ENCODE data around the gene PTPN7.
A peak's percentile ranks its signal among the peaks of the same experiment; 100 is the strongest.
"Not testable (repeated sequence)": the region's sequence is repeated elsewhere in the genome, so short reads cannot be mapped to it uniquely, and the experiment has no call there.

PTPN7 gene

DNA sequence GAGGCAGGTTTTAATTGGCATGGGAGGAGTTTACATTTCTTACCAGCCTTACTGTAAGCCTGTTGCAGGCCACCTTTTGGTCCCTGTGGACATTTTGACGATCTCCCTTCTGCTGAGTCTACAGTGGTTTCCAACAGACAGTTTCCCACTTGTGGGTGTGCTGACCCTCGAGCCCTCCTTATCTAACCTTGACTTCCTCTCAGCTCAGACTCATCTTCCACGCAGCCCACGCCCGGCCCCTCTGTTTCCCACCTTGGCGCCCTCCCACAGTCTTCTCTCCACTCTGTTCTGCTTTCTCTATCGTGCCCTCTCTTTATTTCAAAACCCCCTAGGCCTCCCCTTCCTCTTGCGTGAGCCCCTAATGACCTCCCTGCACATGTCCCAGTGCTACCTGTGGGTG, 9.8 kb downstream of the PTPN7 start:
- no peak for DNase-seq

GRCh38 chr1:202150187-202150586, 10.2 kb downstream of the PTPN7 start:
- no peak for DNase-seq

DNA sequence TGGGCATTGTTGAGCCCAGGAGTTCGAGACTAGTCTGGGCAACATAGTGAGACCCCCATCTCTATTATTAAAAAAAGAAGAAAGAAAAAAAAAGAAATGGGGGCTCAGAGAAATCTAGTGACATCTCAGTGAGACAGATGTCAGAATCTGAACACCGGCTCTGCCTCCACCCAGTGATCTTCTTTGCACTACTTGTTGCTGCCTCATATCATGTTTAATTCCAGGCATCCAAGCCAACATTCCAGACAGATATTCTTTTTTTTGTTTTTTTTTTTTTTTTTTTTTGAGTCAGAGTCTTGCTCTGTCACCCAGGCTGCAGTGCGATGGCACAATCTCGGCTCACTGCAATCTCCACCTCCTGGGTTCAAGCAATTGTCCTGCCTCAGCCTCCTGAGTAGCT, 10.8 kb downstream of the PTPN7 start:
- DNase-seq, result no peak

GRCh38 chr1:202148391-202148790, 12.0 kb downstream of the PTPN7 start:
- DNase-seq, result no peak

- no peak for DNase-seq
Measured at GRCh38 chr1:202146993-202147392, 13.4 kb downstream of the PTPN7 start.

DNA sequence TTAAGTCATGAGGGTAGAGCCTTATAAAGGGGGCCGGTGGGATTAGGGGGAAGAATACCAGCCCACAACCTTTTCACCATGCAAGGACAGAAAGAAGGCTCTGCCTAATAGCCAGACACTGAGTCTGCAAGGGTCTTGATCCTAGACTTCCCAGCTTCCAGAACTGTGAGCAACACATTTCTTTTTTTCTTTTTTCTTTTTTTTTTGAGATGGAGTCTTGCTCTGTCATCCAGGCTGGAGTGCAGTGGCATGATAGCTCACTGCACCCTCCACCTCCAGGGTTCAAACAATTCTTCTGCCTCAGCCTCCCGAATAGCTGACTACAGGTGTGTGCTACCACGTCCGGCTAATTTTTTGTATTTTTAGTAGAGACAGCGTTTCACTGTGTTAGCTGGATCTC, 14.1 kb downstream of the PTPN7 start:
- DNase-seq, result no peak

DNA sequence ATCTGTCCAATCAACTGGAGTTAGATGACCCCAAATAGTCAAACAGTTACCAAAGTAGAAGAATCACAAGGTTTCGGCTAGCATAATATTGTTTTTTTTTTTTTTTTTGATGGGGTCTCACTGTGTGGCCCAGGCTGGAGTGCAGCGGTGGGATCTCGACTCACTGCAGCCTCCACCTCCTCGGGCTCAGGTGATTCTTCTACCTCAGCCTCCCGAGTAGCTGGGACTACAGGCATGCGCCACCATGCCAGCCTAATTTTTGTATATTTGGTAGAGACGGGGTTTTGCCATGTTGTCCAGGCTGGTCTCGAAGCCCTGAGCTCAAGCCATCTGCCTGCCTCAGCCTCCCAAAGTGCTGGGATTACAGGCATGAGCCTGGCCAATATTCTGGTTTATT, 14.7 kb downstream of the PTPN7 start:
- not testable (repeated sequence) for DNase-seq

GRCh38 chr1:202145068-202145743, 15.2 kb downstream of the PTPN7 start:
- no peak for DNase-seq

GRCh38 chr1:202144402-202145067, 15.9 kb downstream of the PTPN7 start, which contains the start of gene ARL8A:
Gene ARL8A (minus strand): TSS chr1:202144737. CDS start chr1:202144572, 165 bp downstream.
- DNase-seq, result peak; percentile 60 to 69

GRCh38 chr1:202143768-202144401, 16.5 kb downstream of the PTPN7 start:
- DNase-seq, result no peak

DNA sequence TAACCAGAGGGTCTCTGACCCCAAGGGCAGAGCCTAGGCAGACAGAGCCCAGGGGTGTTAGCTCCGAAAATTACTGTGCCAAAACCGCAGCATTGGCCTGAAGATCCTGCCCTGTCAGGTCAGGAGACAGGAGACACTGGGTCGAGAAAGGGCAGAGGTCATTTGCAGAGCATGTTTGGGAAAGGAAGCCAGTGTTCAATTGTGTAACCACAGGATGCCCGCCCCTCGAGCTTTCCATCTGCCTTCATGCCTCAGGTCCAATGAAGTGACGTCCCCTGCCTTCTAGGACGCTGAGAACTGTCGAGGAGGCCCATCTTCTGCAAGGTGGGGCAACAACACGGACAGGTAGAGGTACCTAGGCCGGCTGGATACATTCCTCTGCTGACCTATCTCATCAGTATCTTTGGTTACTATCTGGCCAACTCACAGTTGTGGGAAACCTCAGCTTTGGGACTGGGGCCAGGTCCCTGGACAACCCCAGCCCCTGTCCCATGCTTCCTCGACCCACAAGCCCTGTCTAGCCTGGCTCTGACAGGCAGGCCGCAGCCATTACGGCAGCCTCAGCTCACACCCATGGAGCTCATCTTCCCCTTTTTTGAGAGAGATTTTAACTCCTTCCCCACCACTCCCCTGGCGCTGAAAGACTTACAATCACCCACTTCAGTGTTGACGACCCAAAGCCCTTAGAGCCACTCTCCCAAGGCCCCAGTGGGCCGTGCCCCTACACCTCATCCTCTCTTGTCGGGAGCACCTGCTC, 17.2 kb downstream of the PTPN7 start:
- DNase-seq, result peak in 1 of 2 donors; percentile 49

GRCh38 chr1:202141468-202141867, 18.9 kb downstream of the PTPN7 start:
- DNase-seq, result not testable (repeated sequence)

- no peak for DNase-seq
Measured at GRCh38 chr1:202140833-202141232, 19.6 kb downstream of the PTPN7 start.

- peak; percentile 62 to 88 for DNase-seq
Measured at GRCh38 chr1:202135221-202135721, 25.1 kb downstream of the PTPN7 start.

DNA sequence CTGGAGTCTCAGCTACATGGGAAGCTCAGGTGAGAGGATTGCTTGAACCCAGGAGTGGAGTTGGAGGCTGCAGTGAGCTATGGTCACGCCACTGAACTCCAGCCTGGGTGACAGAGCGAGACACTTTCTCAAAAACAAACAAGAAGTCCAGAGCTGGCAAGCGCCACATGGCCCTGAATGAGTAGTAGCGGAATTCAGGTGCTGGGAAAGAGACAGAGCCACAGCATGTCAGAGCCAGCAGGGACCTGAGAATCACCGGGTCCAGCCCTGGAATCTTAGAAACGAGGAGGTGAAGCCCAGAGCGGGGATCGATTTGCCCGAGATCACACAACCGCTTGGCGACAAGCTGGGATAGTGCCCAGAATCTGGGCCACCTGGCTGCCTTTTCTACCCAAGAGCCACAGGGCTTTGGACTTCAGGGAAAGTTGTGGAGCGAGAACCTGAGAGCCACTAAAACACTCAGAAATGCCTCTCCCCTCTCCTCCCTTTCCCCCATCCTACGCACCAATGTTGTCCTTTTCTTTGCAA, 25.7 kb downstream of the PTPN7 start:
- no peak for DNase-seq

- DNase-seq, result no peak
Measured at GRCh38 chr1:202133989-202134388, 26.4 kb downstream of the PTPN7 start.

DNA sequence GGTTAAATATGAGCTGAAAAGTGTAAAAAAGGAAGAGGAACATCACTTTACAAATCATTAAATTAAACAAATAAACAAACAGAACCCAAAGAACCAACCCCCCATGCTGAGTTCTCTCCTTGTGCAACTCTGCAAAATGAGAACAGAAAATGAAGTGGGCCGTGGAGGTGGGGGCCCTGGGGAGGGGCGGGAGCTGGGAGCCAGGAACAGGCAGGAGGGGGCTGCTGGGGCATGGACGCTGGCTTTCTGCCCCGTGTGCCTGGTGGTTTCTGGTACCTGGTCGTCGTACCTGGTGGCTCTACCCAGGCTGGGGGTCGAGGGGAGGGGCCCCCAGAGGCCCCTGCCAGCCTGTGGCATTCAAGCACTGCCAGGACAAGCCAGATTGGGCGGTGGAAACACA, 26.9 kb downstream of the PTPN7 start:
- no peak for DNase-seq

GRCh38 chr1:202133001-202133400, 27.4 kb downstream of the PTPN7 start:
- peak; percentile 75 to 88 for DNase-seq

DNA sequence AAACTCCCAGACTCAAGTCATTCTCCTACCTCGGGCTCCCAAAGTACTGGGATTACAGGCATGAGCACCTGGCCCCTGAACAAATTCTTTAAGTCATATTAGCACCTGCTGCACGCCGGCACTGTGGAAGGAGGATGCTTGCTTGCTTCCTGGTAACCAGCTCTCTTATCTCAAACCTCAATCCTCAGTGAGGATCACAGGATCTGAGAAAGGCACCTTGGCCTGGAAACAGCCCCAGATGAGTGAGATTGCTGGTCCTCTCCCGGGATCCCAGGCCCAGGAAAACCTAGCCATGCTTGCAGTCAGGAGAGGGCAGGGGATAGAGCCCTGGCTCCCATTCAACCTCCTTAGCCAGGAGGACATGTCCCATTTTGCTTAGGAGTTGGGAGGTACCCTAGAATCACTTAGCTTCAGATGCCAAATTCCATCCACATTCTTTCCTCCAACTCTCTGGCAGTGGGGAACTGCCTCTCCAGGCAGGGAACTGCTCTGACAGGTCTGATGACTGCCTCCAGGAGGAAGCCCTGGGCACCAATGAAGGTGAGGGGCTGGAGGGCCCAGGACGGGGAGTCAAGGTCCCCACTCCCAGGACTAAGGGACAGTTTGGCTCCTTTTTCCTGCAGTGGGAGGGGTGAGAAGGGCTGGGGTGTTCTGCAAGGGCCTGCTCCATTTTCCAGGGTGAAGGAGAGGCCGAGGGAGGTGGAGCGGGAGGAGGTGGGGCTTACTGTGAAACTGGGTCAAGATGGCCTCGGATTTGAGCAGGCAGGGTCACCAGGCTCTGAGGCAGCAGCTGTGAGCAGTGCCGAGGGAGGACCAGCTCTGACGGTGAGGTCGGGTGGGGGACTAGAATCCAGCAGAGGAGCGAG, 28.2 kb downstream of the PTPN7 start:
- peak; percentile 43 to 53 for DNase-seq

- DNase-seq, result peak; percentile 88 to 93
Measured at GRCh38 chr1:202130816-202131522, 29.4 kb downstream of the PTPN7 start.

- DNase-seq, result peak; percentile 91 to 94
Measured at GRCh38 chr1:202130297-202130721, 30.1 kb downstream of the PTPN7 start.
